ENCODE measurements around the gene NFATC3.

NFATC3 gene

DNA sequence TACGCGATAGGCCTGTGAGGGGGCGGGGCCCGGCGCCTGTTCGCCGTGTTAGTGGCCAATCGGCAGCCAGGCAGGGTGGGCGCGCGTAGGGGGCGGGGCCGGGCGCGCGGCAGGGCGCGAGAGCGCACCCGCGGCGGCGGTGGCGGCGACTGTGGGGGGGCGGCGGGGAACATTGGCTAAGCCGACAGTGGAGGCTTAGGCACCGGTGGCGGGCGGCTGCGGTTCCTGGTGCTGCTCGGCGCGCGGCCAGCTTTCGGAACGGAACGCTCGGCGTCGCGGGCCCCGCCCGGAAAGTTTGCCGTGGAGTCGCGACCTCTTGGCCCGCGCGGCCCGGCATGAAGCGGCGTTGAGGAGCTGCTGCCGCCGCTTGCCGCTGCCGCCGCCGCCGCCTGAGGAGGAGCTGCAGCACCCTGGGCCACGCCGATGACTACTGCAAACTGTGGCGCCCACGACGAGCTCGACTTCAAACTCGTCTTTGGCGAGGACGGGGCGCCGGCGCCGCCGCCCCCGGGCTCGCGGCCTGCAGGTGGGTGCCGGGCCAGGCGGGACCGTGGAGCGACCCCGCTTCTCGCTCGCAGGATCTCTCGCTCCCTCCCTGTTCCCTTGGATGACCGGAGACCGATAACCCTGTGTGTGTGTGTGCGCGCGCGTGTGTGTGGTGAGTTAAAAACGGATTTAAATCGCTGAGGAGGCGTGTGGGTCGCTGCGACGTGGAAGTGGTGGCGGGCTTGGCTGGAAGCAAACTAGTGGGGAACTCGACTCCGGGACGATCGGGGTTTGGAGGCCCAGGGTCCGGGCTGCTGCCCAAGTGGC is at the start of gene NFATC3:
TSS of gene NFATC3 (plus strand) at position 112 of the 813 bp plus-strand sequence. CDS start at position 424, 312 bp downstream.
- FAIRE-seq (no peak), DNase-seq (ENCODE audit: low spot score) (peak; percentile 99)

DNA sequence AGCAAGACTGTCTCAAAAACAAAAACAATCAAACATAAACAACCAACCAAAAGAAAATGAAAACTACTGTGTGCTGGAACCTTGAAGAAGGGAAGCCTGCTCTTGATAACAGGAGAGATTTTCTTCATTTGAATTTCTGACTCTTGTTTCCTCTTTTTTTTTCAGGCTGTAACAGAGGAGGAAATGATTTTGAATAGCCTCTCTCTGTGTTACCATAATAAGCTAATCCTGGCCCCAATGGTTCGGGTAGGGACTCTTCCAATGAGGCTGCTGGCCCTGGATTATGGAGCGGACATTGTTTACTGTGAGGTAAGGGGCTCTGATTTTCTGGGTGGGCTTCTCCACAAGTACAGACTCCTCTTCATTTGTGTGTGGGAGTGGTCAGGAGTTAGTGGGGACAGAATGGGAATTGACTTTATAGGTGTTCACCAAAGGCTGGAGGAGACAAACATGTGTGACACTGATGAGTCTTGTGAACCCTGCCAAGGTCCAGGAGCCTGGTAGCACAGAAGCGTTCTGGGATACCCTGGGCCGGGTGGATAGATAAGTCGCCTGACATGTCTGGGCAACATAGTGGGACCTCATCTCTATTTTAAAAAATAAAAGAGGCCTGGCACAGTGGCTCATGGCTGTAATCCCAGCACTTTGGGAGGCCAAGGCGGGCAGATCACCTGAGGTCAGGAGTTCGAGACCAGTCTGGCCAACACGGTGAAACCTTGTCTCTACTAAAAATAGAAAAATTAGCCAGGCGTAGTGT is 47.2 kb upstream of the NFATC3 start:
- no peak for DNase-seq (ENCODE audit: low spot score)
- FAIRE-seq: no peak

DNA sequence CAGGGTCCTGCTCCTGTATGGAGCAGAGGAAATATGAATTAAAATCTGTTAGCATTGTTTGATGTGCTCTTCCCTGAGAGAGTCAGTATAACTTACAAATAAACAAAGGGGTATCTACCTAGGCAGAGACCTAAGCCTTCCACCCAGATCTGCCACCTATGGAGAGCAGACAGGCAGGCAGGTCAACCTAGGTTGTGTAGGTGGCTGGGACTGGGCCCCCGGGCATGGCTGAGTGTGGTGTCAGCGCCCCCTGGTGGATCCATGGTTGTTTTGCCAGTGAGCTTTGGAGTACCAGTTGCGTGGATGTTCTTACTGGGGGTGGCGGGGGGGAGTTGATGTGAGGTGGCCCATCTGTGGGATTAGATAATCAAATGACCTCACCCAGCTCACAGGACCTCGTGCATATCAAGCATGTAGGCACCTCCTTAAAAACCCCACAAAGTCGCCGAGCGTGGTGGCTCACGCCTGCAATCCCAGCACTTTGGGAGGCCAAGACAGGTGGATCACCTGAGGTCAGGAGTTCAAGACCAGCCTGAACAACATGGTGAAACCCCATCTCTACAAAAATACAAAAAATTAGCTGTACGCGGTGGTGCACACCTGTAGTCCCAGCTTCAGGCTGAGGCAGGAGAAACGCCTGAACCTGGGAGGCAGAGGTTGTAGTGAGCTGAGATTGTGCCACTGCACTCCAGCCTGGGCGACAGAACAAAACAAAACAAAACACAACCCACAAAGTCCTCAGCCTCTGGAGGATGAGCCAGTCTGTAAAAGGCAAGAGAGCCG is 44.5 kb upstream of the NFATC3 start:
- peak; percentile 48 for FAIRE-seq
- peak; percentile 81 for DNase-seq (ENCODE audit: low spot score)

DNA sequence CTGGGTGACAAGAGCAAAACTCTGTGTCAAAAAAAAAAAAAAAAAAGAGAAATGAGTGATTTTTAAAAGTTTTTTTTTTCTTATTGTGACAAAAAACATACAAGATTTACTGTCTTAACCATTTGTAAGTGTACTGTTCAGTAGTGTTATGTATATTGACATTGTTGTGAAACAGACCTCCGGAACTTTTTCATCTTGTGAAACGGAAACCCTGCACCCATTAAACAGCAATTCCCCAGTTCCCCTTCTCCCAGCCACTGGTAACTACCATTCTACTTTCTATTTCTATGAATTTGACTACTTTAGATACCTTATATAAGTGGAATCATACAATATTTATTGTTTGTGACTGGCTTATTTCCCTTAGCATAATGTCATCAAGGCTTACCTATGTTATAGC is 43.4 kb upstream of the NFATC3 start:
- no peak for FAIRE-seq

DNA sequence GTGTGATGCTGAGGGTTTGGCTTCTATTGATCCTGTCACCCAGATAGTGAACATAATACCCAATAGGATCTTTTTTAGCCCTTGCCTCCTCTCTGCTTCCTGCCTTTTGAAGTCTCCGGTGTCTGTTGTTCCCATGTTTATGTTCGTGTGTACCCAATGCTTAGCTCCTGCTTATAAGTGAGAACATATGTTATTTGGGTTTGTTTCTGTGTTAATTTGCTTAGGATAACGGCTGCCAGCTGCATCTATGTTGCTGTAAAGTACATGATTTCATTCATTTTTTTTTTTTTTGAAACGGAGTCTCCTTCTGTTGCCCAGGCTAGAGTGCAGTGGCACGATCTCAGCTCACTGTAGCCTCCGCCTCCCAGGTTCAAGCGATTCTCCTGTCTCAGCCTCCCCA is 39.1 kb upstream of the NFATC3 start:
- DNase-seq (ENCODE audit: low spot score): no peak

More for the DNA sequence above, 43.4 kb upstream of the NFATC3 start:
- no peak for DNase-seq (ENCODE audit: low spot score)

DNA sequence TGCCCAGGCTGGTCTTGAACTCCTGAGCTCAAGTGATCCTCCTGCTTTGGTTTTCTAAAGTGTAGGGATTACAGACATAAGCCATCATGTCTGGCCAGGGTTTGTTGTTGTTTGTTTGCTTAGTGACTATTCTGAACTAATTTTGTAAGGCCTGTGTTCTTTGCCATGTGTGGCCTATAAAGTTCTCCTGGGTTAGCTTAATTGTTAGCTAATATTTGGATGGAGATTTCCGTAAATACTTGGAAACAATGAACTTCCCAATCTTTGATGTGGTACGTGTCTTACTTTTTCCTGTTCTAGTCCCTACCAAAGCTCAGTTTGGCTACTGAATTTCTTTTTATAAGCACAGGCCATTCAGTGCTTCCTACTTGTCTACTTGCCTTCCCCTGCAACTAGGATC is 37.2 kb upstream of the NFATC3 start:
- DNase-seq (ENCODE audit: low spot score) (no peak), FAIRE-seq (no peak)

More for the DNA sequence above, 39.1 kb upstream of the NFATC3 start:
- FAIRE-seq: no peak

DNA sequence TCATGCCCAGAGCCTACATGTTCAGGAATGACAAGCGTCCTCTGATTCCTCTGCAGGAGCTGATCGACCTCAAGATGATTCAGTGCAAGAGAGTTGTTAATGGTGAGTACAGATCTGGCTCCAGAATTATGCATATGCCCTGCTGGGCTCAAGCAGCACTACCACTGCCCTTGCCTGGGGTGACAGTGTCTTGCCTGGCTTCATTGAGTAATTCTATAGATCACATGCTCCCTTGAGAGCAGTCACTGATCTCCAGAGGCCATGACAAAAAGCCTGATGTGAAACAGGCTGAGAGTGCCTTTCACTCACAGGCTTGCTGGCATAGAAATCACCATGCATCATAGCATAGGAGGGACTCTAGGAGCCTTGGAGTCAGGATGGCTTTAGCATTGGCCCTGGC is 35.7 kb upstream of the NFATC3 start:
- no peak for DNase-seq (ENCODE audit: low spot score)
- no peak for FAIRE-seq

DNA sequence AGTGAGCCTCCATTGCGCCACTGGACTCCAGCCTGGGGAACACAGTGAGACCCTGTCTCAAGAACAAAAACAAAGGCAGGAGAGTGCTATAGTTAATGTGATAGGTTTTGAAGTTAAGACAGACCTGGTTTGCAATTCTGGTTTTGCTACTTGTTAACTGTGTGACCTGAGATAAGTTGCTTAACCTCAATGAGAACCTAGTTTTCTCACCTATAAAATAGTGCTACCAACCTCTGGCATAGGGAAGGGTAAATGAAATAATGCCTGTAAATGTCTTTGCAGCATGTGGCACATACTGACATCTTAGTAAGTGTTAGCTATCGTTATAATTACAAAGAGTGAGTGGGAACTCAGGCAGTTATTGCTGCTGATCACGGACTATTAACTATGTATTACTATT is 29.8 kb upstream of the NFATC3 start:
- FAIRE-seq: no peak

DNA sequence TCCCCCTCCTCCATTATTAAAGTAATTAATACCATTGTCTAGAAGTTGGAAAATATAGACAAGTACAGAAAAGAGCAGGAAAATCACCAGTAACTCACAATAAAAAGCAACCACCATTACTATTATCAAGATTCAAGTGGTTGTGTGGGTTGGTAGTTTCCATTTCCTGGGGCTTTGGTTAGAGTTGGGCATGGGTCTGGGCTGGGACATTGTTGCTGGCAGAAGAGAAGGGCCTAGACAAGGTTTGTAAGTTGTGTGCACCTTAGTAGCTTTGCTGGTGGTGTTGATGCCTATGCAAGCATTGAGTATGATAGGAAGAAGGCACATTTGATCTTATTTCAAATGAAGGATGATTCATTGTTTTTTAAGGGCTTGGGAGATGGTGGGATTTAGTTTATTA is 25.4 kb upstream of the NFATC3 start:
- DNase-seq (ENCODE audit: low spot score): no peak
- FAIRE-seq: no peak

More for the DNA sequence above, 29.8 kb upstream of the NFATC3 start:
- no peak for DNase-seq (ENCODE audit: low spot score)

DNA sequence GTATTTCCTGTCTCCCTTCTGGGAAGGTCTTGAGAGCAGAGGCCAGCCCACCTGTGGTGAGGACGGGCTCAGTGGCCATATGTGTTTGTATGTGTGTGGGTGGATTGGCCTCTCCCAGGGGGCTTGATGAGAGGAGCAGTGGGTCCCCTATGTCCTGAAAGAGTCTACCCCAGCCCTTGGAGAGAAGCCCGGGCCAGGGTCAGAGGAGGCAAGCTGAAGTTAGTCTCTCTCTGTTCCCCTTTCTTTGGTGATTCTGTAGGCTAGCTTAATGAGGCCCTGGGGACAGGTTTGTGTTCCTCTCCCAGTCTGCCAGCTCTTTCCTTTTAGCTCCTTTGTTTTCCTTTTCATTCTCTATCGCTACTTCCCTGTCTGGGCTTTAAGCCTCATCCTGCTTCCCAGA is 23.8 kb upstream of the NFATC3 start:
- FAIRE-seq (no peak), DNase-seq (ENCODE audit: low spot score) (no peak)

DNA sequence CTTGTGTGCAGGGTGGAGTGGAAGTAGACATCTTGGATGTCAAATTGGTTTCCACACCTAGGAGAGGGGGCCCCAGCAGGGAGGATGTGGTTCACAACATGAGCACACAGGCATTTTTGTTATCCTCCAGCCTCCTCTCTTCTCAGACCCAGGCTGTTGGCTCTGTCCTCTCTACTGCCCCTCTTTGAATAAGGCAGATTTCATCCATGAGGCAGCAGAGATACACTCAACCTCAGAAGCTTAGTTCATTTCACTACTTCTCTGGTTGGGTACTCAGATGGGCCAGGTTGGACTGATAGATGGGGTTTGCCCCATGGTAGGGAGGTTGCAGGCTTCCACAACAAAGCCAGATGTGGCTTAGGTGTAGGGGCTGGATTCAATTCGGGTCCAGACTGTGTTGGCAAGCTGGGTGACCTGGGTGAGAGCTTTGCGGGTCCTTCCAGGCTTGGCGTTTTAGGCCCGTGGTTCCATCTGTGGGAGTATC is 22.2 kb upstream of the NFATC3 start:
- FAIRE-seq (no peak), DNase-seq (ENCODE audit: low spot score) (no peak)

DNA sequence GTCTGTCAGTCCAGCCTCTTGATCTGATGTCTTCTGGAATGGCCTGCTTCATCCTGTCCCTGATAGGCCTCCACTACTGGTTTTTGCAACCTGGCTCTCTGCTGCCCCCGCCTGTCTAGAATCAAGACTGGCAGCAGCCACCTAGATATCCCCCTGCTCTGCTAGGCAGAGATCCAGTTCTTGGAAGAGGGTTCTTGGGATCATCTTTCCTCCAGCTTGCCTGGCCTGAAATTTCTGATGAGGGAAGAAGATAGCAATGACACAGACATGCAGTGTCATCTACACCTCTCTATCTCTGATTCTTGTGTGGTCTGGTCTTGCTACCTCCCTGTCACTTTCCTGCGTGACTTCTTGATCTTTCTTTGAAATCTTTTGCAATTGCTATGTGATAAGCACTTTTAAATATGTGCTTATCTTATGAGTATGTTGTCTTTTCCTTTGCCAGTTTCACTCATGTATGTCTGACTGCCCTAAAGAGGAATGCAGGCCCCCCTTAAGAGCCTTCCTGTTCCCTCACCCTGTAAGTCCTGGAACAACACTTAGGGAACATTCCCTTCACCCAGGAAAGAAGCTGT is 20.3 kb upstream of the NFATC3 start:
- no peak for FAIRE-seq

DNA sequence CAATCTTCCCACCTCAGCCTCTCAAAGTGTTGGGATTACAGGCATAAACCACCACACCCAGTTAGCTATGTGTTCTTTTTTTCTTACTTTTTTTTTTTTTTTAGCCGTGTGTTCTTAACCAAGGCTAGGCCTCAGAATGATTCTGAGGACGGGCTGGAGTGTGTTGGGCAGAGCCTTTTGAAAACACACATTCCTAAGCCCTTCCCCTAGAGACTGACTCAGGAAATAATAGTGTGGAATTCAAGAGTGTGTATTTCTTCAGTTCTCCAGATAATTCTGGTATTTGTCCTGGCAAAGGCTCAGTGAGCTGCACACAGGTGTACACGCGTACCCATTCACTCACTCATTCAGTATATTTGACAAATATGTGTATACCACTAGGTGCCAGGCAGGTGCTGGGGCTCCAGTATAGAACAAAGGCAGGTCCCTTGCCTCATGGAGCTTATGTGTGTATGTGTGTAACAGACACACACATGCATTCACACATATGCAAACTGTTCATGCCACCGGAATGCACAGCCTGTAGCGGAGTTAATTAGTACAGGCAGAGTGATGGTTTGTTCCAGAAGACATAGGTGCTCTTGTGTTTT is 19.4 kb upstream of the NFATC3 start:
- FAIRE-seq (no peak), DNase-seq (ENCODE audit: low spot score) (no peak)

More for the DNA sequence above, 20.3 kb upstream of the NFATC3 start:
- DNase-seq (ENCODE audit: low spot score): peak; percentile 81

DNA sequence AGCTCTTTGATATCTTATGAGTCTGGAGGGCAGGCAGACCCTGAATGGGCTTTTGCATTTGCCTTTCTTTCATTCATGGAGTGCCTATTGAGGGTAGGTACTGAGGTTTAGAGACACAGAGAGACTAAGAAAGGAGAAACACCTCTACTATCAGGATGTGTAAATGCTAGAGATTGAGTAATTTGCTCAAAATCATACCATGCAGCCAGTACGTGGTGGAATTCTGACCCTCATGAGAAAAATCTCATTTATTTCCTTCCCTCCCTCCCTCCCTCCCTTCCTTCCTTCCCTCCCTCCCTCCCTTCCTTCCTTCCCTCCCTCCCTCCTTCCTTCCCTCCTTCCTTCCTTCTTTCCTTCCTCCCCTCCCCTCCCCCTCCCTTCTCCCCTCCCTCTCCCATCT is 18.4 kb upstream of the NFATC3 start:
- FAIRE-seq (no peak), DNase-seq (ENCODE audit: low spot score) (no peak)

DNA sequence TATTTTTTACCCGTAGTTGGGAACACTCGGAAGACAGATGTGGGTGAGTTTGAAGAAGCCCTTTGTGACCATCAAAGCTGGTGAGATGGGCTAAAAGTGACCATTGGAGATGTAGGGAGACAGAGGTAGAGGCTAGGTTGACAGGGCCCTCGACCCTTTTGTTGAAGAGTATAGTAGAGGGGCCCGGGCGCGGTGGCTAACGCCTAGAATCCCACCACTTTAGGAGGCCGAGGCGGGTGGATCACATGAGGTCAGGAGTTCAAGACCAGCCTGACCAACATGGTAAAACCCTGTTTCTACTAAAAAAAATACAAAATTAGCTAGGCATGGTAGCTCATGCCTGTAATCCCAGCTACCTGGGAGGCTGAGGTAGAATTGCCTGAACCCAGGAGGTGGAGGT is 16.2 kb upstream of the NFATC3 start:
- DNase-seq (ENCODE audit: low spot score) (no peak), FAIRE-seq (no peak)

DNA sequence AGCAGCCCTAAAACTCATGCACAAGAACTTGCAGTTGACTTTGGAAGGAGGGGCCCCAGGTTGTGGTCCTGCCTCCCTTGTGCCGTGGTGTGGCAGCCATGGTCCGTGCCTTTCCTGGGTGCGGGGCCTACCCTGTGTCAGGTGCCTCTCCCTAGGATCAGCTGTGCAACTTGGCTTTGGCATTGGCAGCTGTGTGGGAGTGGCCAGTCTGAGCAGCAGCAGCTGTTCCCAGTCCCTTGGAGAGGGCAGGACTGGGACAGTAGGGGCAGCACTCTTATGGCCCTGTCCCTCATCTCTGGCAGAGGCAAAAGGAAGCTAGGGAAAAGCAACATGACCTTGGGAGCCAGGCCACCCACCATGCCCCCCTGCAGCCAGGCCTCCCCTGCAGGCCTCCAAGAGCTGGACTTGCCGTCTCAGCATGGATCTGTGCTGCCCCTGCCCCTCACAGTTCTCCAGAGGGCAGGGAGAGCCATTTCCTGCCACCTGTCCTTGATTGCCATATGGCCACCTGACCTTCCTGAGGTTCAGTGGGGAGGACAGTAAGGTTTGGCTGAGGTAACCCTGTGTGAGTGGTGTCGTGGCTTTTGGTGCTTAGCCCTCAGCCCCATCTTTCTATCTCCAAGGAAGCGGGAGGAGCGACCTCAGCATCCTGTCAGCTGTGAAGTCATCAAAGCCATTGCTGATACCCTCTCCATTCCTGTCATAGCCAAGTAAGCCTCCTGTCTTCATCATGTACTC is 15.5 kb upstream of the NFATC3 start:
- FAIRE-seq (no peak), DNase-seq (ENCODE audit: low spot score) (no peak)

DNA sequence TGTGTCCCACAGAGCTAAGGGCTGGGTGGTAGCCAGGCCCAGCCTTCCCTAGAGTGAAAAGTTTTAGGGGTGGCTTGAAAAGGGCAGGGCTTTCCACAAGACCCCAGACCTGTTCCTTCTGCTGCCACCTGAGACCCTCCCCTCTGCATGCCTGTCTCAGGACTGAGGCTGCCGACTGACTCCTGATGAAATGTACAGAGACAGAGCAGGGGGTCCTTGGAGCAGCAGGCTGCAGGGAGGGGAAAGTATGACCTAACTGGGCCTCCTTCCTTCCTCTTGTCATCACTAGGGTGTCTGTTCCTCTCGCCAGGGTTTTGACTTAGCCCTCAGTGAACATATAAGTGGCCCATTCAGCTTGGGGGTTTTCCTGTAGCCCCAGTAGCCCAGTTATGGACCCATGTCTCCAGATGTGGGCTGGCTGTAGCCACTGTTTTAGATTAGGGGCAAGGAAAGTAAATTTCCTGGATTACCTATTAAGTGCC is 14.9 kb upstream of the NFATC3 start:
- DNase-seq (ENCODE audit: low spot score): no peak

DNA sequence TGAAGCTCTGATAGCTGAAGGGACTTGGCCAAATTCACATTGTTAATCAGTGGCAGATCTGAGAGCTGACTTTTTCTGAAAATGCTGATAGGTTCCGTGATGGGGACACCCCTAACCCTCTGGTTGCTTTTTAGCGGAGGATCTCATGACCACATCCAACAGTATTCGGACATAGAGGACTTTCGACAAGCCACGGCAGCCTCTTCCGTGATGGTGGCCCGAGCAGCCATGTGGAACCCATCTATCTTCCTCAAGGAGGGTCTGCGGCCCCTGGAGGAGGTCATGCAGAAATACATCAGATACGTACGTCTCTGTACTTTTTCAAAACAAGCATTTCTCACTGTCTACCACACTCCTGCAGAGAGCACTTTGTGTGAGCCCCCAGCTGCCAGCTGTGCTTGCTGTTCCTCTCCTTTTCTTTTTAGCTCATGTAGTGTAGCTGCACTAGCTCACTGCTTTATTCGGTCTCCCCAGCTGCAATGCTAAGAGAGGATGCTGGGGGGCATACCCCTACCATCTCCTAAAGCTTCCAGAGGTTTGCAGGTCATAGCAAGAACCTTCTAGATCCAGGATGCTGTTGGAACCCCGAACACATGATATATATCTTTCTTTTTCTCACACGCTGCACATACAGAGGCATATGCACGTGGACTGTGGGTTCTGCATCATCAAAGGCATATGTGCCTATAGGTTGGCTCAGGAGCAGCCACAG is 14.2 kb upstream of the NFATC3 start:
- FAIRE-seq (no peak), DNase-seq (ENCODE audit: low spot score) (no peak)

More for the DNA sequence above, 14.9 kb upstream of the NFATC3 start:
- no peak for FAIRE-seq

DNA sequence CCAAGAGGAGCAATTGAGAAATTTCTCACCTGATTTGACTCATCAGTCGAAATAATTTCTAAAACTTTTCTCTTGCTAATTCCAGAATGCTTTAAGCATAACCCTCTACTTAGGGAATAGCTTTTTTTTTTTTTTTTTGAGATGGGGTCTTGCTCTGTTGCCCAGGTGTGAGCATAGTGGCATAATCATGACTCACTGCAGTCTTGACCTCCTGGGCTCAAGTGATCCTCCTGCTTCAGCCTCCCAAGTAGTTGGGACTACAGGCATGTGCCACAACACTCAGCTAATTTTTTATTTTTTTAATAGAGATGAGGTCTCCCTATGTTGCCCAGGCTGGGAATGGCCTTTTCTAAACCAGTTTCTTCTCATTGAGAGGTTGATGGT is 13.7 kb upstream of the NFATC3 start:
- no peak for DNase-seq (ENCODE audit: low spot score)
- FAIRE-seq: no peak

All from urothelium cell line (cell line).